Measurements from ENCODE around the gene MARK3. TPM values are rescaled to one million over a fixed set of nuclear protein-coding genes. Genes with fewer than 3 reads are reported as not detected.

MARK3 gene
- total RNA-seq, 2 experiments from 2014 or later, result 68.4 to 69.2 TPM

DNA sequence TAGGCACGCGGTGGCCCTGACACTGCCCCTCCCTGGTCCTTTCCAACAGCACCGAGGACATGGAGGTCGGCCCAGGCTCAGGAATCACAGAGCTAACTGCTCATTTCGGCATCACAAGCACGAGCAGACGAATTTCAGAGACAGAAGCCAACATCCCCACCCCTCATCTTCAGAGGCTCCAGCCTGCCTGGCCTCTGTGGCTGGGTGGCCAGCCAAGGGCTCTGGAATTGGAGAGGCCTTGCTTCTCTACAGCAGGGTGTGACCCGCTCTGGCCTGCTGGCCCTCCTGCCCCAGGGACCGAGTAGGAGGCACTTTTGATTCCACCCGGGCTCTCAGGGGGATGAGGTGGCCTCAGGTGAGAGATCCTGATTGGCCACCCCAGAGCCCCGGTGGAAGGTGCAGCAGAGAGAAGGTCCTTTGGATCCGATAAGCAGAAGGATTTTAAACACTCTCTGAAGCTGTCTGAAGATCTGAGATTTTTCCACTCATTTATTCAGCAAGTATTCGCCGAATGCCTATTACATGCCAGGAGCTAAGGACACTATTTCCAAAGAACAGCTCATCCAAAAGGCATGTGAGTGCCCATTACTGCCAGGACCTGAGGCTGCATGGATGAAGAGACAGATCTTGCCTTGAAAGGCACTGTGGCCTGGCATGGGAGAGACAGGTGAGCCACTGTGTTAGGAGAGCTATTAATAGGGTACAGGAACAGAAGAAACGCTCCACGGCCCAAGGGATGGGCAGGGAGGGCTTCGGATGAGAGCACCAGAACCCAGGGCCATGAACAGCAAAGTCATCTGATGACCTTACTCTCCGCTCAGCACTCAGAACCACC is 167.0 kb downstream of the MARK3 start:
- H3K4me3 Mint-ChIP-seq, result no peak overlapping the region
- POLR2A ChIA-PET, result interaction anchor here (0.7 to 1.4 kb wide), 4 partner anchors 10 to 23 kb away, joined by 3 to 4 read pairs (median 4); partner anchors contain the start of genes BAG5 and TRMT61A
- peaks cover 8% of the 10 kb centered on the region for H3K4me1 Mint-ChIP-seq (ENCODE audit: low read depth)

DNA sequence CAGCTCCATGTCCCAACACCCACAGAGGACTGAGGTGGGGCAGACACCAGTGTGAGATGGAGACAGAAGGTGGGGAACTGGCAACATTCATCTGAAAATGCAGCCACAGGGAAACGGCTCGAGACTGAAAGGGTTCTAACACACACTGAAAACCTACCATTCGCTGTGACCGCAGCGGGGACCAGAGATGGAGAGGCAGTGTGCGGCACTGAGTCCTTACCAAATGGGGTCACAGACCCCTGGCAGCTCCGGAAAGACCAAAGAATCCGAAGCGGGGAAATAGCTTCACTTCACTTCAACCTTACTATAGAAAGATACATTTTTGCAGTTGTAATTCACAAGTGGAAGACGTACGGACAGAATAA is 167.6 kb downstream of the MARK3 start:
- Mint-ChIP-seq H3K27me3 (no peaks in the 10 kb centered on the region), H3K4me1 (ENCODE audit: low read depth) (peaks cover 11% of the 10 kb centered on the region), H3K4me3 (no peak overlapping the region), H3K27ac (no peak overlapping the region), H3K36me3 (ENCODE audit: low read depth) (peaks cover 7% of the 10 kb centered on the region), H3K9me3 (no peaks in the 10 kb centered on the region)
- ChIA-PET CTCF (interaction anchor here (0.9 to 2.7 kb wide), 4 partner anchors 9 to 53 kb away, joined by 3 to 12 read pairs (median 6); partner anchors contain the start of gene BAG5), POLR2A (interaction anchor here (0.8 to 1.4 kb wide), 3 partner anchors 11 to 105 kb away, joined by 3 to 4 read pairs (median 4); partner anchors contain the start of gene TRMT61A)
- no peak for DNase-seq
- no peak for TF ChIP-seq CTCF (IDR thresholded peaks at IDR 0.05)
- ATAC-seq, result no peak
- intact Hi-C loops (cut with micrococcal nuclease), result no loop called here

More for the DNA sequence above, 167.0 kb downstream of the MARK3 start:
- peaks cover 4% of the 10 kb centered on the region for H3K36me3 Mint-ChIP-seq (ENCODE audit: low read depth)
- CTCF ChIA-PET, result interaction anchor here (0.9 to 2.7 kb wide), 4 partner anchors 10 to 53 kb away, joined by 3 to 12 read pairs (median 6); partner anchors contain the start of gene BAG5
- no peaks in the 10 kb centered on the region for H3K9me3 Mint-ChIP-seq
- no peaks in the 10 kb centered on the region for H3K27me3 Mint-ChIP-seq
- ATAC-seq (no peak), DNase-seq (no peak)
- no peak overlapping the region for H3K27ac Mint-ChIP-seq
- intact Hi-C loops (cut with micrococcal nuclease), result no loop called here
- no peak for TF ChIP-seq CTCF (IDR thresholded peaks at IDR 0.05)

Other genes with a start within 250 kb of the MARK3 start
- gene EIF5, start 51.2 kb upstream of the MARK3 start, total RNA-seq, result 100 to 1,000 TPM; 202 to 207 TPM
- gene CKB, start 137.4 kb downstream of the MARK3 start, total RNA-seq, result 1 to 10 TPM; 5.8 to 9.1 TPM
- gene TRMT61A, start 143.8 kb downstream of the MARK3 start, total RNA-seq, result 1 to 10 TPM; 9.9 TPM
- gene BAG5, start 177.2 kb downstream of the MARK3 start, total RNA-seq, result 10 to 100 TPM; 28.8 to 29.6 TPM
- gene COA8, start 177.5 kb downstream of the MARK3 start, total RNA-seq, result 10 to 100 TPM; 40.3 to 45.6 TPM
- 100 to 1,000 TPM in 1 of 2 experiments, 10 to 100 TPM in 1; 97.5 to 101 TPM for gene KLC1, start 243.8 kb downstream of the MARK3 start, total RNA-seq